ENCODE measurements around the gene MARK3.

- no peak for TF ChIP-seq CTCF (IDR thresholded peaks at IDR 0.05; ENCODE audit: borderline replicate concordance, extremely low read depth, low read length, poor library complexity, severe bottlenecking)
- no peak for TF ChIP-seq EZH2 (IDR thresholded peaks at IDR 0.05; ENCODE audit: borderline replicate concordance, low read depth, low read length, severe bottlenecking)
Observed at GRCh38 chr14:103531421-103532215, 146.4 kb downstream of the MARK3 start.

Data from DND-41 (cell line).